Spinal cord (tissue), 10 donors: ENCODE results near the gene ADAMTSL3. TPM values are rescaled to one million over a fixed set of nuclear protein-coding genes. Genes with fewer than 3 reads are reported as not detected.
A peak's percentile ranks its signal among the peaks of the same experiment; 100 is the strongest.

ENCODE experiments used
- DNase-seq, 6 donors: peaks; one replicate each; pipeline versions ENCODE4 v3.0.0 to v3.0.0-alpha.2; 2013 to 2015; ENCODE audit warnings: low spot score in 6 of 6, low read depth in 4 of 6
- H3K27ac ChIP-seq: one replicate; pipeline ENCODE4 v1.5.1; 2013; ENCODE audit warnings: low read depth, low read length, control low read depth
- H3K27me3 ChIP-seq: one replicate; pipeline ENCODE4 v1.6.1; 2013; ENCODE audit warnings: low read length; ENCODE audit not compliant: control insufficient read depth, insufficient read depth
- H3K36me3 ChIP-seq: one replicate; pipeline ENCODE4 v1.6.1; 2013; ENCODE audit warnings: low read length; ENCODE audit not compliant: control insufficient read depth, insufficient read depth
- H3K4me1 ChIP-seq: one replicate; pipeline ENCODE4 v1.6.1; 2013; ENCODE audit warnings: low read length; ENCODE audit not compliant: control insufficient read depth, insufficient read depth
- H3K4me3 ChIP-seq: one replicate; pipeline ENCODE4 v1.5.1; 2013; ENCODE audit warnings: low read depth, low read length, control low read depth
- H3K9me3 ChIP-seq: one replicate; pipeline ENCODE4 v1.6.1; 2013; ENCODE audit warnings: low read length; ENCODE audit not compliant: control insufficient read depth, insufficient read depth
- WGBS: methylation state at CpG from one replicate; pipeline ENCODE4 v1.1.5; 2013; ENCODE audit warnings: missing lambda C conversion rate; ENCODE audit not compliant: insufficient coverage; 5-methylcytosine and 5-hydroxymethylcytosine counted together
- polyA plus RNA-seq, 2 donors: library from polyadenylated mRNA; unstranded; fragments of 120-200 nt; gene quantifications; one replicate each; pipeline ENCODE4 v1.2.1, GENCODE V29; 2013; ENCODE audit not compliant: insufficient read length in 2 of 2
- total RNA-seq, 2 donors: library from RNA; depleted of rRNA in 1 of 2; stranded (reverse); fragments of 120-200 nt in 1 of 2; fragments of >200 nt in 1 of 2; gene quantifications; one replicate each; pipeline versions ENCODE4 v1.2.3 to v1.2.4, GENCODE V29; 2013 to 2014
- donor health status: healthy.

The ADAMTSL3 gene
- total and polyA plus RNA-seq, 4 donors = 3.6 to 25.2 (median 12.0) TPM

- Histone ChIP-seq H3K27ac (no peak overlapping the region), H3K4me3 (no peak overlapping the region), H3K27me3 (no peaks in the 10 kb centered on the region), H3K36me3 (no peaks in the 10 kb centered on the region), H3K4me1 (peaks cover 2% of the 10 kb centered on the region), H3K9me3 (no peaks in the 10 kb centered on the region)
- WGBS = 94% methylated on average over 4 of the region's 5 CpGs
- DNase-seq = no peak
These were observed 57.3 kb downstream of the ADAMTSL3 start for GRCh38 chr15:83711236-83711635.

GRCh38 chr15:83713242-83713641 lies 59.3 kb downstream of the ADAMTSL3 start:
- H3K4me1 ChIP-seq = peaks cover 3% of the 10 kb centered on the region
- H3K27ac ChIP-seq = no peak overlapping the region
- H3K36me3 ChIP-seq = no peaks in the 10 kb centered on the region
- no peaks in the 10 kb centered on the region for H3K9me3 ChIP-seq
- H3K27me3 ChIP-seq = no peaks in the 10 kb centered on the region
- DNase-seq = no peak
- no peak overlapping the region for H3K4me3 ChIP-seq
- WGBS = no CpG with 5 or more reads among the region's 3 CpGs

GRCh38 chr15:83714939-83715628 lies 61.2 kb downstream of the ADAMTSL3 start:
- Histone ChIP-seq H3K27me3 (no peaks in the 10 kb centered on the region), H3K4me3 (no peak overlapping the region), H3K27ac (no peak overlapping the region), H3K36me3 (no peaks in the 10 kb centered on the region), H3K4me1 (peaks cover 3% of the 10 kb centered on the region), H3K9me3 (no peaks in the 10 kb centered on the region)
- DNase-seq = peak in 1 of 6 donors; percentile 40

- Histone ChIP-seq H3K4me1 (peaks cover 3% of the 10 kb centered on the region), H3K9me3 (no peaks in the 10 kb centered on the region), H3K27me3 (no peaks in the 10 kb centered on the region), H3K27ac (no peak overlapping the region), H3K4me3 (no peak overlapping the region), H3K36me3 (no peaks in the 10 kb centered on the region)
- no CpG with 5 or more reads among the region's 3 CpGs for WGBS
- peak in 2 of 6 donors; percentile 14 to 38 for DNase-seq
These were observed 62.7 kb downstream of the ADAMTSL3 start for GRCh38 chr15:83716605-83717004.

GRCh38 chr15:83717010-83717409 lies 63.1 kb downstream of the ADAMTSL3 start:
- DNase-seq = peak in 1 of 6 donors; percentile 47
- no peaks in the 10 kb centered on the region for H3K27me3 ChIP-seq
- no peaks in the 10 kb centered on the region for H3K9me3 ChIP-seq
- H3K36me3 ChIP-seq = no peaks in the 10 kb centered on the region
- H3K27ac ChIP-seq = no peak overlapping the region
- no peak overlapping the region for H3K4me3 ChIP-seq
- peaks cover 3% of the 10 kb centered on the region for H3K4me1 ChIP-seq

GRCh38 chr15:83720468-83720867 lies 66.5 kb downstream of the ADAMTSL3 start:
- H3K4me3 ChIP-seq = no peak overlapping the region
- no peak overlapping the region for H3K27ac ChIP-seq
- no peaks in the 10 kb centered on the region for H3K36me3 ChIP-seq
- DNase-seq = peak in 2 of 6 donors; percentile 10 to 40
- H3K27me3 ChIP-seq = no peaks in the 10 kb centered on the region
- no peaks in the 10 kb centered on the region for H3K9me3 ChIP-seq
- H3K4me1 ChIP-seq = peaks cover 3% of the 10 kb centered on the region
- no CpG with 5 or more reads among the region's 2 CpGs for WGBS

GRCh38 chr15:83721031-83721430 lies 67.1 kb downstream of the ADAMTSL3 start:
- no peaks in the 10 kb centered on the region for H3K36me3 ChIP-seq
- H3K4me3 ChIP-seq = no peak overlapping the region
- H3K9me3 ChIP-seq = peaks cover 2% of the 10 kb centered on the region
- no peaks in the 10 kb centered on the region for H3K27me3 ChIP-seq
- H3K27ac ChIP-seq = no peak overlapping the region
- no peak for DNase-seq
- H3K4me1 ChIP-seq = peaks cover 3% of the 10 kb centered on the region

- Histone ChIP-seq H3K4me3 (no peak overlapping the region), H3K9me3 (peaks cover 4% of the 10 kb centered on the region), H3K4me1 (no peaks in the 10 kb centered on the region), H3K27ac (no peak overlapping the region), H3K36me3 (no peaks in the 10 kb centered on the region), H3K27me3 (no peaks in the 10 kb centered on the region)
- no peak for DNase-seq
- WGBS = 90% methylated on average over 2 of the region's 3 CpGs
These were observed 68.1 kb downstream of the ADAMTSL3 start for GRCh38 chr15:83721981-83722380.

- Histone ChIP-seq H3K4me3 (no peak overlapping the region), H3K9me3 (peaks cover 4% of the 10 kb centered on the region), H3K4me1 (no peaks in the 10 kb centered on the region), H3K27ac (no peak overlapping the region), H3K27me3 (no peaks in the 10 kb centered on the region), H3K36me3 (no peaks in the 10 kb centered on the region)
- no CpG with 5 or more reads among the region's 1 CpG for WGBS
- DNase-seq = no peak
These were observed 69.3 kb downstream of the ADAMTSL3 start for GRCh38 chr15:83723216-83723615.

GRCh38 chr15:83732196-83732595 lies 78.3 kb downstream of the ADAMTSL3 start:
- Histone ChIP-seq H3K4me1 (no peaks in the 10 kb centered on the region), H3K9me3 (no peaks in the 10 kb centered on the region), H3K4me3 (no peak overlapping the region), H3K27ac (no peak overlapping the region), H3K36me3 (no peaks in the 10 kb centered on the region), H3K27me3 (no peaks in the 10 kb centered on the region)
- no peak for DNase-seq
- no CpG with 5 or more reads among the region's 1 CpG for WGBS
